Calu3 (cell line): ENCODE results near the gene AMBRA1. TPM values are rescaled to one million over a fixed set of nuclear protein-coding genes. Genes with fewer than 3 reads are reported as not detected.

ENCODE experiments used
- BruUV-seq: library from RNA; stranded (reverse); fragments of 400-500 nt; replicated peaks from 2 replicates; lab custom pipeline; 2021; lab: Mats Ljungman, UMichigan
- CTCF ChIA-PET: fragments of 300-600 bp; sonication (Branson Sonifier 250); formaldehyde crosslinking; loops from one replicate; lab custom pipeline; 2022; ENCODE audit warnings: antibody characterized with exemption; lab: Charles Lee
- DNase-seq: peaks from one replicate; pipeline ENCODE4 v3.0.0; 2022
- H3K27ac Mint-ChIP-seq: one replicate; pipeline ENCODE4 v1.8.0; 2022; ENCODE audit warnings: mixed read lengths; ENCODE audit not compliant: unreplicated experiment
- H3K27me3 Mint-ChIP-seq: one replicate; pipeline ENCODE4 v1.8.0; 2022; ENCODE audit warnings: mixed read lengths; ENCODE audit not compliant: unreplicated experiment
- H3K36me3 Mint-ChIP-seq: one replicate; pipeline ENCODE4 v1.8.0; 2022; ENCODE audit warnings: mild to moderate bottlenecking, moderate library complexity, mixed read lengths; ENCODE audit not compliant: insufficient read depth, unreplicated experiment
- H3K4me1 Mint-ChIP-seq: one replicate; pipeline ENCODE4 v1.8.0; 2022; ENCODE audit warnings: mild to moderate bottlenecking, low read depth, mixed read lengths; ENCODE audit not compliant: unreplicated experiment
- H3K4me3 Mint-ChIP-seq: one replicate; pipeline ENCODE4 v1.8.0; 2022; ENCODE audit warnings: mild to moderate bottlenecking, low read depth, moderate library complexity, mixed read lengths; ENCODE audit not compliant: unreplicated experiment
- H3K9me3 Mint-ChIP-seq: one replicate; pipeline ENCODE4 v1.8.0; 2022; ENCODE audit warnings: low read depth, mixed read lengths; ENCODE audit not compliant: unreplicated experiment
- intact Hi-C: fragments of 100-400 bp; cut with micrococcal nuclease; formaldehyde crosslinking; loops from one replicate; pipeline ENCODE4 v1.10.0; 2022; ENCODE audit not compliant: unreplicated experiment
- total RNA-seq: library from RNA; stranded (reverse); gene quantifications from 2 replicates; pipeline ENCODE4 v1.2.3, GENCODE V29; 2022
- TF ChIP-seq, protein P1 (sequence below): fragments of 200-600 bp; IDR thresholded peaks from one replicate; pipeline ENCODE4 v1.8.0; 2022; ENCODE audit warnings: antibody characterized with exemption; ENCODE audit not compliant: unreplicated experiment

AMBRA1 gene
- total RNA-seq, 1 experiment from 2014 or later, result 35.0 TPM

DNA sequence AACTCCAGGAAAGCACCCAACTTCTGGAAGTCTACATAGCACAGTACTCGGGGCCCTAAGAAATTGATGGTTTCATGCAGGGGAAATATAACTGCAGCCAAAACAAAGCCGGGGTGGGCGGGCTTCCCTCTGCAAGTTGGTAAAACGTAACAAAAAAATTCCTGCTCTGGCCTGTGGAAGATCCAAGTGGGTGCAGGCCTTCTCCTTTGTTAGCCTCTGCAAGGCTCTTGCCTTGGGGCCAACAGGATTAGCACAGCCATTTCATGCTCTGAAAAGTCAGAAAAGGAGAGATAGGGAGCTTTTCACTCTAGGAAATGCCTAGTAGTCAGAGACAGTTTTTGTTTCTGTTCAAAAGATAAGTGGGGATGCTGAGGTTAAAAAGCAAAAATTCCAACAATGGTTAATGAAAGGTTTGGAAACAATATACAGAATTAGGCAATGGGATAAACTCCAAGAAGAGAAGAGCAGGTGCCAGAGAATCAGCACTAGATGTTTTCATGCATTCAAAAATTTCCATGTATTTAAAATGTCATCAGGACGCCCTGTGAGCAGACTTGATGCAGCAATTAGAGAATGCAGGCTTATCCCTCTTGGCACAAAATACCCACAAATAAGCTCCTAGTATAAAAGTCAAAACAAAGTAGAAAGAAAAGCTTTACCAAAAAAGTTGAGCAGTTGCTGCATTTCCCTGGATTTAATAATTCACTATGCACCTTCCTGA, 130.0 kb downstream of the AMBRA1 start:
- Mint-ChIP-seq H3K9me3 (no peaks in the 10 kb centered on the region), H3K4me3 (no peak overlapping the region), H3K4me1 (no peaks in the 10 kb centered on the region), H3K27me3 (no peaks in the 10 kb centered on the region), H3K36me3 (peaks cover 6% of the 10 kb centered on the region), H3K27ac (no peak overlapping the region)
- no TSS peak for BruUV-seq
- TF ChIP-seq, protein P1, sequence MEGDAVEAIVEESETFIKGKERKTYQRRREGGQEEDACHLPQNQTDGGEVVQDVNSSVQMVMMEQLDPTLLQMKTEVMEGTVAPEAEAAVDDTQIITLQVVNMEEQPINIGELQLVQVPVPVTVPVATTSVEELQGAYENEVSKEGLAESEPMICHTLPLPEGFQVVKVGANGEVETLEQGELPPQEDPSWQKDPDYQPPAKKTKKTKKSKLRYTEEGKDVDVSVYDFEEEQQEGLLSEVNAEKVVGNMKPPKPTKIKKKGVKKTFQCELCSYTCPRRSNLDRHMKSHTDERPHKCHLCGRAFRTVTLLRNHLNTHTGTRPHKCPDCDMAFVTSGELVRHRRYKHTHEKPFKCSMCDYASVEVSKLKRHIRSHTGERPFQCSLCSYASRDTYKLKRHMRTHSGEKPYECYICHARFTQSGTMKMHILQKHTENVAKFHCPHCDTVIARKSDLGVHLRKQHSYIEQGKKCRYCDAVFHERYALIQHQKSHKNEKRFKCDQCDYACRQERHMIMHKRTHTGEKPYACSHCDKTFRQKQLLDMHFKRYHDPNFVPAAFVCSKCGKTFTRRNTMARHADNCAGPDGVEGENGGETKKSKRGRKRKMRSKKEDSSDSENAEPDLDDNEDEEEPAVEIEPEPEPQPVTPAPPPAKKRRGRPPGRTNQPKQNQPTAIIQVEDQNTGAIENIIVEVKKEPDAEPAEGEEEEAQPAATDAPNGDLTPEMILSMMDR, result no peak
- intact Hi-C loops, result no loop called here
- DNase-seq, result no peak
- CTCF ChIA-PET, result no interaction called here

DNA sequence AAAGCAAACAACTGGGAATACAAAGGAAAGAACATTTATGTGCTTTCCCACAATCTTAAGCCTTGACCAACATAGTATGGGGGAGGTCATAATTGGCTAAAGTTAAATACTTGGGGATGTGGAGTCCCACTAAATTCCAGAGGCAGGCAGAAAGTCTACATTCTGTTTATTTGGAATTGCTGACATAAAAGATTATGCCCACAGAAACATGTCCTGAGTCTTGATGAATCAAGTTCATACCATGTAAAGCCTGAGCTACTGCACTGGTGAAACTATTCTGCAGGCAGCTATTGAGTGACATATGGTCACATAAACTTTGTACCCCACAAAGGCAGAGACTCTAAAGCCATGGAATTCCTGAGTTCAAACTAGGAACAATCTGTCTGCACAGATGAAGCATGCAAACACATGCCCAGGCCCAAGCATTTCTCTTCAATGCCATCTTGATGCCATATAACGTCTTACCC, 132.3 kb downstream of the AMBRA1 start:
- Mint-ChIP-seq H3K9me3 (no peaks in the 10 kb centered on the region), H3K4me1 (no peaks in the 10 kb centered on the region), H3K27me3 (no peaks in the 10 kb centered on the region), H3K27ac (no peak overlapping the region), H3K36me3 (no peaks in the 10 kb centered on the region), H3K4me3 (no peak overlapping the region)
- no peak for DNase-seq
- no TSS peak for BruUV-seq
- intact Hi-C loops, result loop anchor here (1.0 kb wide), 1 partner anchor 19 kb away; no protein-coding TSS in a partner anchor
- CTCF ChIA-PET, result no interaction called here
- TF ChIP-seq, protein P1, result no peak

DNA sequence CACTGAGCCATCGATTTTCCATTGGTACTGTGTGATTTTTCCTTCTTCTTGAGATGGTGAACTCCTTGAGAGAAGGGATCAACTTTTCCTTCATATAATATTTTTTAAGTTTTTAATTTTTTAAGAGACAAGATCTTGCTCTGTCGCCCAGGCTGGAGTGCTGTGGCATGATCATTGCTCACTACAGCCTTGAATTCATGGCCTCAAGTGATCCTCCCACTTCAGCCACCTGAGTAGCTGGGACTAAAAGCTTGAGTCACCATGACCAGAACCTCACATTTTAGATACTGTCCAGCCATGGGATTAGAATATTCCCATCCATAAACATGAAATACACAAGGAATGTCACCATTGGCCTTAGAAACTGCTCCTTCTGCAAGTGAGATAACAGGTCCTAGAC, 135.3 kb downstream of the AMBRA1 start:
- BruUV-seq, result no TSS peak
- no peak overlapping the region for H3K4me3 Mint-ChIP-seq
- TF ChIP-seq, protein P1, result no peak
- intact Hi-C loops, result no loop called here
- no peak for DNase-seq
- no peak overlapping the region for H3K27ac Mint-ChIP-seq
- no peaks in the 10 kb centered on the region for H3K4me1 Mint-ChIP-seq
- H3K27me3 Mint-ChIP-seq, result no peaks in the 10 kb centered on the region
- H3K36me3 Mint-ChIP-seq, result no peaks in the 10 kb centered on the region
- H3K9me3 Mint-ChIP-seq, result no peaks in the 10 kb centered on the region
- CTCF ChIA-PET, result no interaction called here

DNA sequence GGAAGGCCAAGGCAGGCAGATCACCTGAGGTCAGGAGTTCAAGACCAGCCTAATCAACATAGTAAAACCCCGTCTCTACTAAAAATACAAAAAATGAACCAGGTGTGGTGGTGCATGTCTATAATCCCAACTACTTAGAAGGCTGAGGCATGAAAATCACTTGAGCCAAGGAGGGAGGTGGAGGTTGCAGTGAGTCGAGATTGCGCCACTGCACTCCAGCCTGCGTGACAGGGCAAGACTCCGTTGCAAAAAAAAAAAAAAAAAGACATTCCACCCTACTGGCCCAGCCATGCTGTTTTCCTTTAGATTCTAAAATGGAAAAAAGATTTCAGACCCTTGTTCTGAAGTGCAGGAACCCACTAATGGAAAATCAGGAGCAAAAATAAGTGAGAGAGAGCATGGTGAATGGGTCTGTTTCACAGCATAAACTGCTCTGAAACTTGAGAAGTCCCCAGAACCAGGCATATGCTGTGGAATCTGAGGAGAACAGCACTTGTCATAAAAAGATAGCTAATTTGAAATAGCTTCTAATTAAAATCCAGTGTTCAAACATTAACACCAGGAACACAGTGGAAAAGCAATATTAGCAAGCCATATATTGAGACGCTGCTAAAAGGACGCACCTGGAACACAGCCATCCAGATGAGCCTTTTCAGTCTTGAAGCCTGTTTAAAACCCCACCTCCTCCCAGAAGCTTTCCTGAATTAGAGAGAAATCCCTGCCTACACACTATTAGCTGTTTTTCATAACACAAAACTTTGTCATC, 136.0 kb downstream of the AMBRA1 start:
- CTCF ChIA-PET, result no interaction called here
- no peak overlapping the region for H3K27ac Mint-ChIP-seq

More for the DNA sequence above, 136.0 kb downstream of the AMBRA1 start:
- no peaks in the 10 kb centered on the region for H3K27me3 Mint-ChIP-seq
- BruUV-seq, result no TSS peak
- H3K9me3 Mint-ChIP-seq, result no peaks in the 10 kb centered on the region
- no peaks in the 10 kb centered on the region for H3K36me3 Mint-ChIP-seq
- no peak for DNase-seq
- TF ChIP-seq, protein P1, result no peak
- H3K4me1 Mint-ChIP-seq, result no peaks in the 10 kb centered on the region
- no peak overlapping the region for H3K4me3 Mint-ChIP-seq
- intact Hi-C loops, result no loop called here
